ENCODE measurements around the gene ST7.

DNA sequence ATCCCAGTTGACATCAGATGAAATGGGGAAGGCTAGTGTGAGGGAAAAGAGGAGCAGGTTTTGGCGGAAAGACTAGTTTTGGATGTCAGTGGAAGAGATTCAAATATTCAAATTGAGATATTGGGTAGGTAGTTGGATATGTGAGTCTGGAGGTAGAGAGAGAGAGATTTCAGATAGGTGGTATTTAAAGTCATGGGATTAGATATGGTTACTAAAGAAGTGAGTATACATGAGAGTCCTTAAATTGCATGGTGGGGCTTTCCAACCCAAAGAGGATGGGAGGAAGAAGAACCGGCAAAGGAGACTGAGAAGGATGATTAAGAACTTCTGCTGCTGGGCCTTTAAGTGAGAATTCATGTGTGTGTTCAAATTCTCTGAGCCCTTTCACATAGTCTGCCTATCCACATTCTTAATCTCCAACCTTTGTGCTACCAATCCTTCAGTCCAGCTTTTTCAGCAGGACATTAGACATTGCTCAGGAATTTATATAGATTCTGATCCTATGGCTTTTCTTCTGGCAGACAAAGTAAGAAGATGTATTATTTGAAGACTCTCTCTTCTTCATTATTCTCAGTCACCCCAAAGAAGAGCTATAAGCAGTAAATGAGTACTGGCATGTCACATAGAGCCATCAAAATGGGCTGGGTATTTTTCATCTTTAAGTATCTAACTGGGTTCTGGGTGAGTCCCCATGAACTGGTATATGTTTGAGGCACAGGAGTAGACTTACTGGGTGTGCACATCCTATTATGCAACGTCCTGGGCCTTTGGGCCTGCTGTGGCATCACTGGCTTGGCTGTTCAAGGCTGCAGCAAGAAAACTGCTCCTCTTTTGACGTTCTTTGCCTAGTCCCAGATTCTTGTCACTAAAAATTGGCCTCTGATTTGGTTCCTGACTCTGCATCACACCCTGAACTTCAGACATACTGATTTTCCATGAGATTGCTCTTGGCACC, 33.6 kb downstream of the ST7 start:
- TF ChIP-seq, protein P1, sequence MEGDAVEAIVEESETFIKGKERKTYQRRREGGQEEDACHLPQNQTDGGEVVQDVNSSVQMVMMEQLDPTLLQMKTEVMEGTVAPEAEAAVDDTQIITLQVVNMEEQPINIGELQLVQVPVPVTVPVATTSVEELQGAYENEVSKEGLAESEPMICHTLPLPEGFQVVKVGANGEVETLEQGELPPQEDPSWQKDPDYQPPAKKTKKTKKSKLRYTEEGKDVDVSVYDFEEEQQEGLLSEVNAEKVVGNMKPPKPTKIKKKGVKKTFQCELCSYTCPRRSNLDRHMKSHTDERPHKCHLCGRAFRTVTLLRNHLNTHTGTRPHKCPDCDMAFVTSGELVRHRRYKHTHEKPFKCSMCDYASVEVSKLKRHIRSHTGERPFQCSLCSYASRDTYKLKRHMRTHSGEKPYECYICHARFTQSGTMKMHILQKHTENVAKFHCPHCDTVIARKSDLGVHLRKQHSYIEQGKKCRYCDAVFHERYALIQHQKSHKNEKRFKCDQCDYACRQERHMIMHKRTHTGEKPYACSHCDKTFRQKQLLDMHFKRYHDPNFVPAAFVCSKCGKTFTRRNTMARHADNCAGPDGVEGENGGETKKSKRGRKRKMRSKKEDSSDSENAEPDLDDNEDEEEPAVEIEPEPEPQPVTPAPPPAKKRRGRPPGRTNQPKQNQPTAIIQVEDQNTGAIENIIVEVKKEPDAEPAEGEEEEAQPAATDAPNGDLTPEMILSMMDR (IDR thresholded peaks at IDR 0.05) = no peak
- TF ChIP-seq EP300 (IDR thresholded peaks at IDR 0.05) = no peak
- no peak for TF ChIP-seq POLR2AphosphoS5 (IDR thresholded peaks at IDR 0.05)
